NOMO-1 treated with DMSO at 0.1 percent for 48 hours (cell line): Measurements from ENCODE around the gene MFGE8.

Experiments
- DNase-seq: peaks from one replicate; lab custom pipeline; 2025; ENCODE audit not compliant: unreplicated experiment; lab: John Stamatoyannopoulos, UW

The MFGE8 gene

GRCh38 chr15:88900309-88900981, 12.7 kb downstream of the MFGE8 start:
- DNase-seq, result no peak

DNA sequence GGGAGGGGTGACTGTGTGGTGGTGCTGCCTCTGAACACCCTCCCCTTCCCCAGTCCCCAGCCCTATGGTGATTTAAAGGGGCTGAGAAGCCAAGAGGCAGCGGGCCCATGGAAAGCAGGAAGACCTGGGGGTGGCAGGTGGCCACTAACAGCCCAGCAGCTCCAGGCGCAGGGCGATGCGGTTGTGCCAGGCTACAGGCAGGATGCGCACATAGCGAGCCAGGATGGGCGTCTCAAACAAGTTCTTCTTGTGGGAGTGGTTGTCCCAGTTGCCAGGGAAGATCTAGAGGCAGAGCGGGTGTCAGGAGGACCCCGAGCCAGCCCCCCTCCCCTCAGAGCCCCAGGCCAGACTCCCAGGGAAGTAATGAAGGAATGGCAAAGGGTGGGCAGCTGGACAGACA, 13.9 kb downstream of the MFGE8 start:
- DNase-seq, result no peak

DNA sequence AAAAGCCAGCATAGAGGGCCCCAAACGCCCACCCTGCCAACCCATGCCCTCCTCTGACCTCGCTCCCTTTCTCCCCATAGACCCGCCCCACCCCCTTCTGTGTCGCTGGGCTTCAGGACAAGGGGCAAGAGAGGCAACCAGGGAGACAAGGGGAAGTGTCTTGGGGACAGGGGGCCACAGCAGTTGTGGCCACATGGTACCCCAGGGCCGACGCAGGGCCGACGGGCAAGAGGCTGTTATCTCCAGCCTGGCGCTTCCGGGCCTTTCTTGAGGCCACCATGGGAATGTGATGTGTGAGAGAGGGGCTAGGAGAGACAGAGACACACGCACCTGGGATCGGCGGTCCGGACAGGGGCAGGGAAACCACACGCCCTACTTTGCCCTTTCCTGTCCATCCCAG, 14.4 kb downstream of the MFGE8 start:
- no peak for DNase-seq

- DNase-seq, result peak; percentile 62
Observed at GRCh38 chr15:88897456-88898194, 15.6 kb downstream of the MFGE8 start.

GRCh38 chr15:88897142-88897455, 16.1 kb downstream of the MFGE8 start:
- DNase-seq, result no peak

DNA sequence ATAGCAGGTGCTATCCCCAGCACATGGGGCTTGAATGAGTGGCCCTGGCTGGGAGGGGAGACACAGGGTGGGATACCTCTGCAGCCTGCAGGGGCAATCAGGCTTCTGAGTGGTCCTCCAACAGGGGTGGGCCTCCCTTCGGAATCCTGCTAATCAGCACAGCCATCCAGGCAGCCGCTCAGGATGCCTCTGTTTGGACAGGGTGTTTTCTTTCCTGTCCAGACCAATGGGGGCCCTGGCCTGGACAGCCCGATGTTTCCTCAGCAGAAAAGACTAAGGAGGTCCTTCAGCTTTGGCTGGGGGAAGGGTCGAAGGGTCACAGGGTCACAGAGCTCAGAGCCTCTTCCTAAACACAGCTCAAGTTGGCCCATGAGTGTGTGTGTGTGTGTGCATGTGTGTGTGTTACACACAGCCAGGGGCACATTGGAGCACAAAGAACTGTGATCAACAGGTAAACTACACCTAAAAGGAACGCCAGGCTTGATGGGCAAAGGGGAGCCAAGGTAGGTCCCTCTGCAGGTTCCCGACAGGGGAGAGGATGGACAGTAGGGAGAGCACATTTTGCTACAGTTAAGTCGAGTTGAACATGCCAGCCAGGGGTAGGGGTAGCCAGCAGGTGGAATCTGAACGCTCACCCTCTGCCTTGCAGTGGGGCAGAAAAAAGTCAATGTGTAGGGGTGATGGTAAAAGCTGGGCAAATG, 16.7 kb downstream of the MFGE8 start:
- DNase-seq, result no peak

GRCh38 chr15:88894819-88895767, 18.1 kb downstream of the MFGE8 start, which contains the start of gene HAPLN3:
HAPLN3 (minus strand) TSS chr15:88895544; CDS start chr15:88887298, 8,246 bp downstream.
- peak; percentile 8 for DNase-seq

DNA sequence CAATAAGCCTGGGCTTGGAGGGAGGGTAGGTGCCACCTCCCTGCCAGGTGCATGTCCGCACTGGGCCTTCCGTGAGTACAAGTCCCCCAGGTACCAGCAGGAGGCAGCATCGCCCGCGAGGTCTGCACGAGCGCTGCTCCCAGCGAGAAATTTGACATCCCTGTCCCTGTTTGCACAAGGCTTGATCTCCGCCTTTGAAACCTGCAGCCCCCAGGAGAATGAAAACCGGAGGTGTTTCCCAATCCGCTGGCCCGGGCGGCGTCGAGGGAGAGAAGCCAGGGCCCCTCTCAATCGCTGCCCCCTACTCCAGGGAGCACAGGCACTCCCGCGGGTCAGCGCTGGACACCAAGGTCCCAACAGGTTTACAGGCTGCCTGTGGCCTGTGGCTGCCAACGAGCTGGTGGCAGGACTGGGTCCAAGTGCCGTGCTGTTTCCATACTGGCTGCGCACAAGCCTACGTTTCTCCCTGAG, 18.8 kb downstream of the MFGE8 start:
- peak; percentile 54 for DNase-seq

GRCh38 chr15:88891540-88892254, 21.5 kb downstream of the MFGE8 start:
- no peak for DNase-seq

DNA sequence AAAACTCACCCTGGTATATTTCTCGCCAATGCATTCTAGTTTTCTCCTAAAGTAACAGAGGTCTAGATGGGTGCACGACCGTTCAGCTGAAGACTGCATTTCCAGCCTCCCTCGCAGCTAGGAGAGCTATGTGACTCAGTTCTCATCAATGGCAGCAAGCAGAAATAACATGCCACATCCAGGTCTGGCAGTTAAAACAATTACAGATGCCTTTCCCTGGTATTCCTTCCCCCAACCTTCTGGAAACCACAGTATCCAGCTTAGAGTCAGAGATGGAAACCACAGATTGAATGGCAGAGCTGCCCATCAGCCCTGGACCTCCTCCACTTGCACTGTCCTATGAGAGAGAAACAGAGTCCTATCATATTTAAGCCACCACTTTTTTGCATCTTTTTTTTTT, 22.7 kb downstream of the MFGE8 start:
- no peak for DNase-seq

- no peak for DNase-seq
Observed at GRCh38 chr15:88888719-88889118, 24.5 kb downstream of the MFGE8 start.

- DNase-seq, result no peak
Observed at GRCh38 chr15:88887068-88887580, 26.1 kb downstream of the MFGE8 start.

- no peak for DNase-seq
Observed at GRCh38 chr15:88882785-88883184, 30.4 kb downstream of the MFGE8 start.

GRCh38 chr15:88881775-88882174, 31.4 kb downstream of the MFGE8 start:
- no peak for DNase-seq

DNA sequence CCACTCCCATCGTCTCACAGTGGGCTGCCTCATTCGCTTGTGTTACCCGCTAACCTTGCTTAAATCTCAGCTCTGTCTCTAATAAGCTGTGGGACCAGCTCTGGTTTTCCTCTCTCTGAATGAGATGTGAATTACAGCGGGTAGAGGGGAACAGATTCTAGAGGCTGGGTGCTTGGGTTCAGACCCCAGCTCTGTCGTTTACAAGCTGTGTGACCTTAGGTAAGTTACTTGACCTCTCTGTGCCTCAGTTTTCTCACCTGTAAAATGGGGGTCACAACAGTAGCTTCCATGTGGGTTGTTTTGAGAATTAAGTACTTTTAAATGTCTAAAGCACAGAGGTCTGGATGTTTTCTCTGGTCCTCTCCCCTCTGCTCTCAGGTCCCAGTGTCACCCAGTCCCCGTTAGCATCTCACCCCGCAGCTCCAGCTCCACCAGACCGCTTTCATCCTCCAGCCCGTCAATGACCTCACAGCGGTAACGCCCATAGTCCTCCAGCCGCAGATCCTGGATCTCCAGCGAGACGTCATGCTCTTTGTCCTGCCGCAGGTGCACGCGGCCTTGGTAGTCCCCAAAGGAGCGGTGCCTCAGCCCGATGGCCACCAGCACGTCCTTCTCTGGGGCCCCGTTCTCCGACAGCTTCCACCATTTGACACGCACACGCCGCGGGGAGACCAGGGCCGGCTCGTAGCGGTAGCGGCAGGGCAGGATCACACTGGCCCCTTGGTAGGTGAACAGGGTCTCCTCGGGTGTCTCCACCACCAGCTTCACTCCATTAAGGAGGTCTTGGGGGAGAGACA, 32.0 kb downstream of the MFGE8 start:
- no peak for DNase-seq

- peak; percentile 30 for DNase-seq
Observed at GRCh38 chr15:88878720-88879184, 34.4 kb downstream of the MFGE8 start.

- no peak for DNase-seq
Observed at GRCh38 chr15:88877906-88878305, 35.3 kb downstream of the MFGE8 start.

DNA sequence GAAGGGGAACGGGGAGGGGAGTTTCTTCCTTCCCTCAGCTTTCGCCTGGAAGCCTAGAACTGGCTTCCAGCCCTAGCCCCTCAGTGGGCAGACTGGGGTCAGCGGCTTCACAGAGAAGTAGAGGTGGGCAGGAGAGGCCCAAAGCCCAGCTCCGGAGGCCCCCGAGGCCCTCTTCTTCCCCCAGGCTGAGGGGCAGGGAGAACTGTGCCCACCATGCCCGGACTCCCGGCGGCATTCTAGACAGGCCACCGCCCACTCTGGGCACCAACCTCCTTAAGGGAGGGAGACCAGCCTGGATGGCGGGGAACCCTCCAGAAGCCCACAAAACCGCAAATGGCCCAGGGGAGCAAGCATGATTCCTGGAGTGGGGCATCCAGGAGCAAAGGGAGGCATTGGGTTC, 35.8 kb downstream of the MFGE8 start:
- no peak for DNase-seq

DNA sequence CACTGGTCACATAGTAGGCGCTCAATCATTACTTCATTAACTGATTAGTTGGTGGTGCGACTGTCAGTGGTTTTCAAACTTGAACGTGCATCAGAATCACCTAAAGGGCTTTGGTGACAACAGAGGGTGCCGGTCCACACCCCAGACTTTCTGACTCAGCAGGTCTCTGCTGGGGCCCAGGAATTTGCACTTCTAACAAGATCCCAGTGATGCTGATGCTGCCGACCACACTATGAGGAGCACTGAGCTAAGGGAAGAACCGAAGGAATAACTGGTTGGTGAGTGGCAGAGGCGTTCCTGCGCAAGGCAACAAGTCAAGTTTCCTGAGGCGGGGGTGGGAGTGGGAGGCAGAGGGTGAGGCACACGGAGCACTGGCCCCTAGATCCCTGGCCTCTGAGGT, 36.6 kb downstream of the MFGE8 start:
- DNase-seq, result no peak
